ENCODE results near the gene NPSR1. TPM values are rescaled to one million over a fixed set of nuclear protein-coding genes. Genes with fewer than 3 reads are reported as not detected.
"Not testable (repeated sequence)": the region's sequence is repeated elsewhere in the genome, so short reads cannot be mapped to it uniquely, and the experiment has no call there.

NPSR1 gene, protein sequence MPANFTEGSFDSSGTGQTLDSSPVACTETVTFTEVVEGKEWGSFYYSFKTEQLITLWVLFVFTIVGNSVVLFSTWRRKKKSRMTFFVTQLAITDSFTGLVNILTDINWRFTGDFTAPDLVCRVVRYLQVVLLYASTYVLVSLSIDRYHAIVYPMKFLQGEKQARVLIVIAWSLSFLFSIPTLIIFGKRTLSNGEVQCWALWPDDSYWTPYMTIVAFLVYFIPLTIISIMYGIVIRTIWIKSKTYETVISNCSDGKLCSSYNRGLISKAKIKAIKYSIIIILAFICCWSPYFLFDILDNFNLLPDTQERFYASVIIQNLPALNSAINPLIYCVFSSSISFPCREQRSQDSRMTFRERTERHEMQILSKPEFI
- total RNA-seq = not detected

GRCh38 chr7:34657632-34658268, at the start of gene NPSR1:
NPSR1 (plus strand) TSS chr7:34658218; CDS start chr7:34658413, 195 bp downstream.
- no peak for ATAC-seq
- POLR2A ChIA-PET = no interaction called here
- Mint-ChIP-seq H3K36me3 (ENCODE audit: low read depth) (no peaks in the 10 kb centered on the region), H3K4me1 (no peaks in the 10 kb centered on the region), H3K27ac (no peak within 1 kb of the TSS), H3K9me3 (ENCODE audit: low read depth) (no peaks in the 10 kb centered on the region), H3K27me3 (no peaks in the 10 kb centered on the region), H3K4me3 (no peak within 1 kb of the TSS)
- DNase-seq = no peak
- intact Hi-C loops (cut with DNase I, micrococcal nuclease) = no loop called here
- CTCF ChIA-PET = interaction anchor here (0.7 kb wide), 1 partner anchor 721 kb away, joined by 3 read pairs; no protein-coding TSS in a partner anchor

DNA sequence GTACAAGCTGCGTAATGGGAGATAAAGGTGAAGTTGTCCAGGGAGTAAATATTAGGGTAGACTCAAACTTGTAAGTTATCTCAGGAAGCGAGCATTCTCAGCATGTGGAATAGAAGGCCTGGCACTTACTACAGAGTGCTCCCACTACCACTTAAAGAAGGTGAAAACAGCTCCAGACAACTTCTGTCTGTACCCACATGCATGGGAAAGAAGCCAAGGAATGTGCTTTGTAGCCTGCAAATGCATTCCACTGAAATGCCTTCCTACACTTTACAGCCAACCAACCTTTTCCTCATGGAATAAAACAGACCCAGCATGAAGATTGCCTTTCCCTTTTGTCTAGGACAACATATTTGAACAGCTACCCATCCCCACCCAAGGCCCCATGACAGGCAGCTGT, 45.4 kb upstream of the NPSR1 start:
- ChIA-PET CTCF (no interaction called here), POLR2A (no interaction called here)
- no peak overlapping the region for H3K27ac Mint-ChIP-seq
- DNase-seq (no peak), ATAC-seq (no peak)
- H3K4me3 Mint-ChIP-seq = no peak overlapping the region
- no peaks in the 10 kb centered on the region for H3K27me3 Mint-ChIP-seq
- H3K4me1 Mint-ChIP-seq = no peaks in the 10 kb centered on the region
- peaks cover 7% of the 10 kb centered on the region for H3K9me3 Mint-ChIP-seq (ENCODE audit: low read depth)
- H3K36me3 Mint-ChIP-seq (ENCODE audit: low read depth) = no peaks in the 10 kb centered on the region
- intact Hi-C loops (cut with DNase I, micrococcal nuclease) = no loop called here

DNA sequence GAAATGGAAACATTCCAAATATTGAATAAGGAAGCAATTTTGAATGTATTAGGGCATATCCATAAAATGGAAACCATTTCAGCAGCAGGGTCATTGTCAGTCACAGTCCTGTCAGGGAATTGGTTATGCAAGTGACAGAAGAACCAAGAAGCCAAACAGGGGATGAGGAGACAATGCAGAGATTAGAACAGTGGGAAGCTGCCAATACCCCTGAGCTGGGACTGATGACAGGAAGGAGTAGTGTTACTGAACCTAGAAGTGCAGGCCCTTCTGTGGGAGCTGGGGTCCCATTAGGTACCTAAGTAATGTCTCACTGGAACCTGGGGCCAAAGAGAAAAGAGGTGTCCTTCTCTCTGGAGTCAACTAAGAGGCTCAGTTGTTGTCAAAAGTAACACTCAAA, 37.6 kb upstream of the NPSR1 start:
- intact Hi-C loops (cut with DNase I, micrococcal nuclease) = no loop called here
- Mint-ChIP-seq H3K27ac (no peak overlapping the region), H3K27me3 (no peaks in the 10 kb centered on the region), H3K9me3 (ENCODE audit: low read depth) (no peaks in the 10 kb centered on the region), H3K36me3 (ENCODE audit: low read depth) (no peaks in the 10 kb centered on the region), H3K4me3 (no peak overlapping the region), H3K4me1 (no peaks in the 10 kb centered on the region)
- POLR2A ChIA-PET = no interaction called here
- ATAC-seq = no peak
- CTCF ChIA-PET = no interaction called here
- no peak for DNase-seq

DNA sequence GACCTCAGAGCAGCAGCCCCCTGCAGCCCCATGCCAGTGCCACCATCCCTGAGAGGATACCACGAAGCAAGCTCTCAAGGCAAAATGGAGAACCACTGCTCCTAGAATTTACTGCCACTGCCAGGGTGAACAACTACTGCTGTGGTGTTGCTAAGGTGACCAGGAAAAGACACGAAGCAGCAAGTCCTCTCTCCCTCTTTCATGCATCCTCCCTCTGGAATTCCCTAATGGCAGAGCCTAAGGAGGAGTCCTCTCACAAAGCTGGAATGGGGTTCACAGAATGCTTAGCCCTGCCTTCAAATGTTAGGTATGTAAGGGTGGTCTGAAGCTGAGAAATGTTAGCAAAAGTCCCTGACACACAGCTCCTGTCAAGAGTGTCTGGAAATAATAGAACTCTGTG, 35.8 kb upstream of the NPSR1 start:
- CTCF ChIA-PET = no interaction called here
- no peaks in the 10 kb centered on the region for H3K9me3 Mint-ChIP-seq (ENCODE audit: low read depth)

GRCh38 chr7:34622771-34623250, 35.2 kb upstream of the NPSR1 start:
- Mint-ChIP-seq H3K27me3 (no peaks in the 10 kb centered on the region), H3K27ac (no peak overlapping the region), H3K9me3 (ENCODE audit: low read depth) (no peaks in the 10 kb centered on the region), H3K36me3 (ENCODE audit: low read depth) (no peaks in the 10 kb centered on the region), H3K4me3 (no peak overlapping the region), H3K4me1 (no peaks in the 10 kb centered on the region)
- ChIA-PET CTCF (no interaction called here), POLR2A (no interaction called here)
- ATAC-seq = no peak
- intact Hi-C loops (cut with DNase I, micrococcal nuclease) = no loop called here
- DNase-seq = no peak

More for the DNA sequence above, 35.8 kb upstream of the NPSR1 start:
- Mint-ChIP-seq H3K4me1 (no peaks in the 10 kb centered on the region), H3K36me3 (ENCODE audit: low read depth) (no peaks in the 10 kb centered on the region), H3K27me3 (no peaks in the 10 kb centered on the region), H3K27ac (no peak overlapping the region), H3K4me3 (no peak overlapping the region)
- DNase-seq (no peak), ATAC-seq (no peak)
- POLR2A ChIA-PET = no interaction called here
- intact Hi-C loops (cut with DNase I, micrococcal nuclease) = no loop called here

- H3K4me3 Mint-ChIP-seq; H3K36me3 Mint-ChIP-seq (ENCODE audit: low read depth); H3K27me3 Mint-ChIP-seq; CTCF ChIA-PET; intact Hi-C loops (cut with DNase I, micrococcal nuclease); DNase-seq; H3K27ac Mint-ChIP-seq; H3K9me3 Mint-ChIP-seq (ENCODE audit: low read depth); H3K4me1 Mint-ChIP-seq; ATAC-seq: not testable (repeated sequence)
- POLR2A ChIA-PET = interaction anchor here (0.6 kb wide), 1 partner anchor 82 kb away, joined by 5 read pairs; no protein-coding TSS in a partner anchor
These were observed 29.4 kb upstream of the NPSR1 start for GRCh38 chr7:34628618-34629017.

DNA sequence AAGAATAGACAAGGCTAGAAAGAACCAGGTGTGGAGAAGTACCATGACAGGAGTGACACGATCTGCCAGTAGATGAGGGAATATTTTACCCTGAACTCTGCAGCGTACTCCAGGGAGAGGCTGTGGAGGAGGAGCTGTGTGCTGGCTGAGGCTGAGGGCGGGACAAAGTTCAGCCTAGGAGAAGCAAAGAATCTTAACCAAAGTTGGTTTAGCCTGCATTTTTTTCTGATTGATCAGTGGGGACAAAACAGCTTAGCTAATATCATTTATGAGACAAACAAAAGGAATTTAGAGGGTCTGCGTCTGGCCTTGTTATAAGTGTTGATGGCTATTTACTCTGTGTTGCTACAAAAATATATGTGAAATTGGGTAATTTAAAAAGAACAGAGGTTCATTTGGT, 5.2 kb upstream of the NPSR1 start:
- Mint-ChIP-seq H3K27me3 (no peaks in the 10 kb centered on the region), H3K9me3 (ENCODE audit: low read depth) (no peaks in the 10 kb centered on the region), H3K27ac (no peak overlapping the region), H3K4me1 (no peaks in the 10 kb centered on the region), H3K4me3 (no peak overlapping the region), H3K36me3 (ENCODE audit: low read depth) (no peaks in the 10 kb centered on the region)
- DNase-seq (no peak), ATAC-seq (no peak)
- POLR2A ChIA-PET = no interaction called here
- CTCF ChIA-PET = no interaction called here
- intact Hi-C loops (cut with DNase I, micrococcal nuclease) = no loop called here

DNA sequence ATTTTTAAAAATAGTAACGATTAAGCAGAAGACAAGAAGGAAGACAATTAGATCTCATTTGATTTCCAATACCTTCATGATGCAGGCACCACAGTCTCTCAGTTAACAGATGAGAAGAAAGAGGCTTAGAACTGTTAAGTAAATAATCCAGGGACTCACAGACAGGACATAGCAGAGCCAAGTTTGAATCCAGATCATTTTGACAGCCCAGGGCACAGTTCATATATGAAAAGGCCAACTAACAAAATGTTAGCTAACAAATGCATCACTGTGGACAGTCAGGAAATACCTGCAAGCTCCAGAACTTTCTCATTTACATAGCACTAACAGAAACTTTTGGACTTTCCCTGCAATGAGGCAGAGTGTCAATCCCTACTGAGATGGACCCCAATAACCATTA, 4.2 kb upstream of the NPSR1 start:
- Mint-ChIP-seq H3K4me1 (no peaks in the 10 kb centered on the region), H3K4me3 (no peak overlapping the region), H3K27me3 (no peaks in the 10 kb centered on the region), H3K9me3 (ENCODE audit: low read depth) (no peaks in the 10 kb centered on the region), H3K36me3 (ENCODE audit: low read depth) (no peaks in the 10 kb centered on the region), H3K27ac (no peak overlapping the region)
- DNase-seq (no peak), ATAC-seq (no peak)
- intact Hi-C loops (cut with DNase I, micrococcal nuclease) = no loop called here
- POLR2A ChIA-PET = no interaction called here
- CTCF ChIA-PET = no interaction called here

DNA sequence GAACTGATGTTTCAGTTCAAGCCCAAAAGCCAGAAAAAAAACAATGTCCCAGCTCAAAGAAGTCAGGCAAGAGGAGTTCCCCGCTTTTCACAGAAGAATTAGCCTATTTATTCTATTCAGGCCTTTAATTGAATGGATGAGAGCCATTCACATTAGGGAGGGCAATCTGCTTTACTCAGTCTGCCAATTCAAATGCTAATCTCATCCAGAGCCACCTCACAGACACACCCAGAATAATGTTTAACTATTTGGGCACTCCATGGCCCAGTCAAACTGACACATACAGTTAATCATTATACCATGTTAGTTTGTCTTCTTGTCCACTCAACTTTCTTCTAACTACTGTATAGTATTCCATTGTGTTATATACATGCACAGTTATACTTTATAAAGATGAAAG, 2.6 kb upstream of the NPSR1 start:
- DNase-seq (no peak), ATAC-seq (no peak)
- H3K36me3 Mint-ChIP-seq (ENCODE audit: low read depth) = no peaks in the 10 kb centered on the region
- ChIA-PET CTCF (no interaction called here), POLR2A (no interaction called here)
- H3K27me3 Mint-ChIP-seq = no peaks in the 10 kb centered on the region
- no peaks in the 10 kb centered on the region for H3K9me3 Mint-ChIP-seq (ENCODE audit: low read depth)
- H3K4me3 Mint-ChIP-seq = no peak overlapping the region
- H3K4me1 Mint-ChIP-seq = no peaks in the 10 kb centered on the region
- H3K27ac Mint-ChIP-seq = no peak overlapping the region
- intact Hi-C loops (cut with DNase I, micrococcal nuclease) = no loop called here

GRCh38 chr7:34656041-34656440, 2.0 kb upstream of the NPSR1 start:
- Mint-ChIP-seq H3K27ac (no peak overlapping the region), H3K27me3 (no peaks in the 10 kb centered on the region), H3K9me3 (ENCODE audit: low read depth) (no peaks in the 10 kb centered on the region), H3K36me3 (ENCODE audit: low read depth) (no peaks in the 10 kb centered on the region), H3K4me3 (no peak overlapping the region), H3K4me1 (no peaks in the 10 kb centered on the region)
- intact Hi-C loops (cut with DNase I, micrococcal nuclease) = no loop called here
- DNase-seq (no peak), ATAC-seq (no peak)
- CTCF ChIA-PET = no interaction called here
- POLR2A ChIA-PET = no interaction called here

DNA sequence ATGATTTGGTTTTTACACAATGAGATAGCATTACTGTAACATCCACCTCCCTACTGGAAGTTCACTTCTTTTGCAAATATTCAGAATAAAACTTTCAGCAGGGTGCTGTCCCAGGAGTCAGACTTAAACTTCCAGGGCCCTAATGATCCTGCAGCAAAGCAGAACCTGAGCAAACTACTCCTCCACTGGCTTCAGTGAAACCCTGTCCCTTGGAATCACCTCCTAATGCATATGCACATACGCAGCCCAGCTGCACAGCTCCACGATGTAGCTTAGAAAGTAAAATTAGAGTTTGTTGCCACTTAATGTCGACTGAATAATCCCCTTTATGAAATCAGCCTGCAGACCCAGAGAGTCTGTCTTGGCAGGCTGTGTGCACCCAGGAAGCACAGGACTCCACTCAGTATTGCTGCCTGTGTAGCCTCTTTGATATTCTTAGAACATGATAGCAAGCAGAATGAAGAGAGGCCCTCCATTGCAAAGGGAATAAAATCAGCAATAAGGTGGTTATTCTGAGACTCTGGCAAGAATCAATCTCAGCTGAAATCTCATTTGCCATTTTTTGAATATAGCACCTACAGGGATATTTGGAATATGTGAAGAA, 1.6 kb downstream of the NPSR1 start:
- Mint-ChIP-seq H3K27me3 (no peaks in the 10 kb centered on the region), H3K4me3 (no peak overlapping the region), H3K27ac (no peak overlapping the region), H3K36me3 (ENCODE audit: low read depth) (no peaks in the 10 kb centered on the region), H3K4me1 (no peaks in the 10 kb centered on the region), H3K9me3 (ENCODE audit: low read depth) (no peaks in the 10 kb centered on the region)
- ChIA-PET POLR2A (no interaction called here), CTCF (no interaction called here)
- intact Hi-C loops (cut with DNase I, micrococcal nuclease) = no loop called here
- DNase-seq = no peak
- ATAC-seq = no peak

DNA sequence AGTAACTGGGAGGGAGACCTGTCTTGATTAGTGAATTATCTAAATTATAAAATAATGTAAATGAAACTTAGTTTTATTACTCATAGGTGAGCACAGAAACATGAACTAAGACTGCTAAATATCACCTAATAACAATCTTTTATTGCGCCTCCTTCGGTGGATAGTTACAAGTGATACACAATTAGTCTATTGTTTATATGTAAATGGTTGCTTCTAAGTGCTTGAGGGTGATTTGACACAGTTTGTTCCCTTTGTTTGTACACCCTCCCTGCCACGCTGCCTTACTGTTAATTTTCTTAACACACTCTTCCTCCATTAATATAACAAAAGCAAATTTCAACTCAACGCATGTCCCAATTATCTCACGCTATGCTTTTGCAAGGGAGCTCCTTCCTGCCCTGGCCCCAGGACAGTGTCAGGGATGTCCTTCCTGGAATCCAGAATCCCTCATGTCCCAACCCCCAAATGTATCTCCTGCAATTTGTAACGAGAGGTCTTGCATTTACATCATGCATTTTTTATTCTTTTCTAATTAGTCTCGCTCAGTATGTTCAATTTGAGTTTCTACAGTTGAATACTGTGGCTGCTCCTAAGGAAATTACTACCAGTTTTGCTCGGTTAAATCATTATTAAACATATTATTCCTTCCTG, 4.2 kb downstream of the NPSR1 start:
- Mint-ChIP-seq H3K4me1 (no peaks in the 10 kb centered on the region), H3K4me3 (no peak overlapping the region), H3K36me3 (ENCODE audit: low read depth) (no peaks in the 10 kb centered on the region), H3K27ac (no peak overlapping the region), H3K9me3 (ENCODE audit: low read depth) (no peaks in the 10 kb centered on the region), H3K27me3 (peaks cover 3% of the 10 kb centered on the region)
- intact Hi-C loops (cut with DNase I, micrococcal nuclease) = no loop called here
- no peak for DNase-seq
- CTCF ChIA-PET = interaction anchor here (1.1 kb wide), 1 partner anchor 12 kb away, joined by 3 read pairs; no protein-coding TSS in a partner anchor
- ATAC-seq = no peak
- POLR2A ChIA-PET = no interaction called here
